HG02943 (cell line): Measurements from ENCODE around the gene ID3.

Experiments used
- ATAC-seq: cut with Tn5 transposase; IDR thresholded peaks from one replicate; pipeline ENCODE4 v1.9.1; 2021; ENCODE audit warnings: mild to moderate bottlenecking, low read depth, moderate library complexity; ENCODE audit not compliant: unreplicated experiment

ID3 gene

DNA sequence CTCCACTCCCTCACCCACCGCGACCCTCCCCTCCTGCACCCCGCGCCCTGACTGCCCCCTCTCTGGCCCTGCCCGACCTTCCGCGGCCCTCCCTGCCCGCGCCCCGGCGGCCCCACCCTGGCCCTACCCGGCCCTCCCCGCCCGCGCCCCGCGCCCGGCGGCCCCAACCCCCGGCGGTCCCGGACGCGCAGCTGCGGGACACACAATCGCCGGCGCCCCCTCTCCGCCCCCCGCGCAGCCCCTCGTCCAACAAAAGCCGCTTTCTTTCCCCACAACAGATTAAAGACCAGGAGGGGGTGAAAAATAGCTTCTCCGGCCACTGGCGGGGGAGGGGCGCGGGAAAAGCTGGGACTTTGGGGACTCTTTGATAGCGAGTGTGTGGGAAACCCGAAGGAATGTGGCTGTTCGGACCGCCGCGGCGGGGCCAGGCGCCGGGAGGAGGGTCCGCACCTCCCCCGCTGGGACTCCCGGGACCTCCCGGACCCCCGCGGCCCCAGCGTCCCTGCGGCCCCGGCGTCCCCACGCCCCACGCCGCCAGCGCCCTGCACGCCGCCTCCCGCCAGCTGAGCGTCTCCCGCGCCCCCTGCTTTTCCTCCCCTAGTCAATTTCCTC lies 8.8 kb upstream of the ID3 start:
- no peak for ATAC-seq

DNA sequence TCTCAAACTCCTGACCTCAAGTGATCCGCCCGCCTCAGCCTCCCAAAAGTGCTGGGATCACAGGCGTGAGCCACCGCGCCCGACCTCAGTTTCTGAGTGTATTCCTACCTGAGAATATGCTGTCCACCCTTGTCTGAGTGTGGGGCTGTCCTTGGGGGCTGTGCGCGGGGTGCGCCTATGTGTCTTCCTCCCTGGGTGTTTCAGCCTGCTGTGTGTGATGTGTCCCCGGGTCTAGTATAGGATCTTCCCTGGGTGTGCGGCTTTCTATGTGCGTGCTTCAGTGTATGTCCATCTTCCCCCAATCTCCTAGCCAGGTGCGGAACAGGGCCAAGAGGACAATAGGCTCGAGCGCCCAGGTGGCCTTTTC lies 8.3 kb upstream of the ID3 start:
- no peak for ATAC-seq

DNA sequence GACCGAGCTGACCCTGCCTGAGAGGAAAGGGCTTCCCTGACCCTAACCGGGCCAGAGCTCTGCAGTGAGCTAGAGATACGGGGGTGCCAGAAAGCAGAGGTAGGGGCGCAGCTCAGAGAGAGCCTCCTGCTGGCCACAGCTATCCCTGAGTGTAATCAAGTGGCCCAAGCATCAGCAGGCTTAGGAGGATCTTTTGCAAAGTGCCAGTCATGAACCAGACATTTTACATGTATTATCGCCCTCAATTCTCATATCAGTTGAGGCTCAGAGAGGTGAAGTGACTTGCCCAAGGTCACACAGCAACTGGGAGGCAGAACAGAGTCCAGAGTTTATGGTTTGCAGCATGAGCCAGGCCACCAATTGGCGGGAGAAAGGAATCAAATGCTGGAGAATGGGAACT lies 7.0 kb upstream of the ID3 start:
- no peak for ATAC-seq

DNA sequence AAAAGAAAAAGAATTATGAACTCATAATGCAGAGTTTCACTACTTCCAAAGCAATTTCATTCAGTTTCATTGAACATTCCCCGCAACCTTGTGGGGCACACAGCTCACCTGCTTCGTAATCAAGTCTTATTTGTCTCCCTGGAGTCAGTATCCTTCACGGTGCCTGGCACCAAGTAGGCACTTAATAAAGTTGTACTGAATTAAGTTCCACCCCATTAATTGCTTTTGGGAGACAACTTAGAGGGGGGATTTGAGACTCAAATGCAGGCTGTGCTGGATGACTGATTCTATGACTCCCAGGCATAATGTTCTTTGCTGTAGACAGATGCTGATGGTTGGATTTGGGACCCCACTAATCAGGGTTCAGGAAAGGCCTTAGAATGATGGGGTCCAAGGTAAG lies 6.5 kb upstream of the ID3 start:
- ATAC-seq = no peak

DNA sequence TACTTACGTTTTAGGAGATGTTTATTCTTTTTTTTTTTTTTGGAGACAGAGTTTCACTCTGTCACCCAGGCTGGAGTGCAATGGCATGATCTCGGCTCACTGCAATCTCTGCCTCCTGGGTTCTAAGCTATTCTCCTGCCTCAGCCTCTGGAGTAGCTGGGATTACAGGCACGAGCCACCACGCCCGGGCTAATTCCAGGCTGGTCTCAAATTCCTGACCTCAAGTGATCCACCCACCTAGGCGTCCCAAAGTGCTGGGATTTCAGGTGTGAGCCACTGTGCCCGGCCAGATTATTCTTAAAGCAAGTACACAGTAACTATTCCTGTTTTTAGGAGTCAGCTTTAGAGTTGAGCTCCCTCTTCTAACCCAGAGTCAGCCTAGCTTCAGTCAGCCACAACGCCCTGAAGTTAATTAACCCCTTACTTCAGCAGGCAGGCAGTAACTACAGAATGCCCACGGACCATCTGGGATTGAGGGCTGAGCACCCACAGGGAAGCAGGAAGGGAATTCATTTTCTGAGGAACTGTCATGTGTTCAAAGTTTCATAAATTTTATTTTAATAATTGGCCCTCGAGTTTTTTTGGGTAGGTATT lies 5.3 kb upstream of the ID3 start:
- no peak for ATAC-seq

DNA sequence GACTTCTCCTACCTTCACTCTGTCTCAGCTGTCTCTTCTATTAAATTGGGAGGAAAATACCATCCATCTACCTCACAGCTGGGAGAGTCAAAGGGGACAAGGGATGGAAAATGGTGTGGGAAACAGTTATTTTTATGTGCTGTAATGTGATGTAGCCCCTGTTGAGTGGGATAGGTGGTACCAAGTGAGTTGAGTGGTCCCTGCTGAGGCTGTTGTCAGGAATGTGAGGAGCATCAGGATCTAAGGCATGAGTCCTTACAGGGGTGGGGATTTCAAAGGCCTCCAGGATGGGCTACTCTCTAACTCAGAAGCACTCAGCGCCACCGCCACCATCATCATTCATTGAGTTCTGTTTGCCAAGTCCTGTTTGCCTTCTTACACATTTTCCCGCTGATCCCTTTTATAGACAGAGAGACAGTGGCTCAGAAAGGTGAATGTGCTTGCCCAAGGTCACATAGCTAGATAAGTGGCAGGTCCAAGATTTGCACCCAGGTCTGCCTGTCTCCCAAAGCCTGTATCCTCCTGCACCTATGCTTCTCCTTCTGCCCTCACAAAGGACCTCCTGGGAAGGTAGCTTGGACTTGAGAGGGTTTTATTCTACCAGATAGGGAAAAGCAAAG lies 4.6 kb upstream of the ID3 start:
- no peak for ATAC-seq

DNA sequence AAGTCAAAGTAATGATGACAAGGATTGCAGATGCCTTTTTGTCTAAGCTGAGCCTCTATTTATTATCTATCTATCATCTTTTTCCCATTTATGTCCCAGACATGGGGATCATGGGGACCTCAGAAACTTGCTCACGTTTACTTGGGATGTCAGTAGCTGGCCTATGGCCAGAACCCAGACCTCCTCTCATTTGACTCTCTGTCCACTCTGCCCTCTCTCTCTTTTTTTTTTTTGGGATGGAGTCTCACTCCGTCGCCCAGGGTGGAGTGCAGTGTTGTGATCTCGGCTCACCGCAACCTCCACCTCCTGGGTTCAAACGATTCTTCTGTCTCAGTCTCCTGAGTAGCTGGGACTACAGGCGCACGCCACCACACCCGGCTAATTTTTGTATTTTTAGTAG lies 3.7 kb upstream of the ID3 start:
- no peak for ATAC-seq

DNA sequence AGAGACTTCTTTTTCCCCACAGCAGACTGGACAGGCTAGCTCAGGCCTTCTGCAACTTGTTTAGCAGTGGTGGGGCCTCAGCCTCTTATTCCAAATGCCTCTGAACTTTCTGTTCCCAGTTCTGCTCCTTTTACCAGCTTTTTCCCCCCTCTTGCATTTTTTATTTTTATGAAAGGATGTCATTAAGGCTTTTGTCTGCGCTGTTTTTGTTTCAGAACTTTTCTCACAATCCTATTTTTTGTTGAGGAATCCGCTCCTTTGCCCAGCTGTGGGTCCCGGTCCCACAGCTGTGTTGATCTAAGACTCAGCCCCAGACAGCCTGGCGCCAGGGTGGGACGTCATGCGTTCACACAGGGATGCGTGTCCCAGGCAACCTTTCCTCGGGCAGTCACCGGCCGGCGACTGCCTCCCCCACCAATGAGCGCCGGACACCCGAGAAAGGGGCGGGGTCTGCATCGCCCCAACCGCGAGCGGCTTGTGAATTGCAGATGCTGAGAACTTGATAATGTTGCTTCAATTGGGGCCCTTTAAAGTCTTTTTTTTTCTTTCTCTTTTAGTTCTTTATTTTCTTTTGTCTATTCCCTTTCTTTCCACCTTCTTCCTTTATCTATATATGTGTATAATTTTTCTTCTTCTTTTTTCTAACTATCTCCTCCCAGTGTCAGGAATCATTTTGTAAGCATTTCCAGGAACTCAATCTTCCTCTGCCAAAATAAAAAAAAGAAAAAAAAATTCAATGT lies 3.0 kb upstream of the ID3 start:
- no peak for ATAC-seq

DNA sequence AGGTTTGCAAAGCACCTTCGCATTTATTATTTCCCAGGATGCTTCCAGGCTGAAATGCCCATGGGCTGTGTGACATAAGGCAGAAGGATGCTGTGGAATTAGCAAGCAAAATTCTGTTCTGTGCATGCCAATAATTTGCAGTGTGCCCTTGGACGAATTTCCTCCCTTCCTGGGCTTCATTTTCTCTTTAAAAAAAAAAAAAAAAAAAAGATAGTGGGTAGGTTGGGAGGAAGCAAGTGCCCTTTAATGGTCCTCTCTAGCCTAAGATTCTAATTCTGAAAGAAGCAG lies 2.5 kb upstream of the ID3 start:
- no peak for ATAC-seq

DNA sequence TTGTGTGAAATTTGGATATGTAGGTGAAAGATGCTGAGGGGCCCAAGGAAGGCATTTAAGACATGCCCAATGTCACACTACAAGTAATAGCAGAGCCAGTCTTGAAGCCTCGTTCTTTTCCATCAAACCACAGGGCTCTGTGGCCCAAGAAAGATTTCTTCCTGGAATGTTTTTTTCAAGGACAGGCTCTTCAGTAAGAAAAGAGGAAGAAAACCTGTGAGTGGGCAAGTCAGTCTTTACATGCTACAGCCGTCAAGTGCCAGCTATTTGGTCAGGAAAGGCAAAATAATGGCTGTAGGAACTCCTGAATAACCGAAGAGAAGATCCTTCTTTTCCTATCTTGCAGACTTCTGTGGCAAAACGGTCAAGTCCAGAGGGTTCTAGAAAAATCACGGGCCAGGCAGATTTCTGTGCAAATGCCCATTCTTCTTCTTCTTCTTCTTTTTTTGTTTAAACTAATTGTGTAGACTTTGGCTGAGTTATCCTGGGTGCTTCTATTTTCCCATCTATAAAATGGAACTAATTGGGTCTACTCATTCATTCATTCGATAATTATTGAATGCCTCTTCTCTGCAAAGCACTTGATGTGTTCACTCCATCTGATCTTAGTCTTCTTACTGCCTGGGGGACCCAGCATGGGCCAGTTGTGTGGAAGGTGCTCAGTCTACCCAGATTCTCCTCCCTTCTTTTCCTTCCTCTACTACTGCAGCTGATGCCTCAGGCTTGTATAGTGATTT lies 1.9 kb upstream of the ID3 start:
- ATAC-seq = no peak

DNA sequence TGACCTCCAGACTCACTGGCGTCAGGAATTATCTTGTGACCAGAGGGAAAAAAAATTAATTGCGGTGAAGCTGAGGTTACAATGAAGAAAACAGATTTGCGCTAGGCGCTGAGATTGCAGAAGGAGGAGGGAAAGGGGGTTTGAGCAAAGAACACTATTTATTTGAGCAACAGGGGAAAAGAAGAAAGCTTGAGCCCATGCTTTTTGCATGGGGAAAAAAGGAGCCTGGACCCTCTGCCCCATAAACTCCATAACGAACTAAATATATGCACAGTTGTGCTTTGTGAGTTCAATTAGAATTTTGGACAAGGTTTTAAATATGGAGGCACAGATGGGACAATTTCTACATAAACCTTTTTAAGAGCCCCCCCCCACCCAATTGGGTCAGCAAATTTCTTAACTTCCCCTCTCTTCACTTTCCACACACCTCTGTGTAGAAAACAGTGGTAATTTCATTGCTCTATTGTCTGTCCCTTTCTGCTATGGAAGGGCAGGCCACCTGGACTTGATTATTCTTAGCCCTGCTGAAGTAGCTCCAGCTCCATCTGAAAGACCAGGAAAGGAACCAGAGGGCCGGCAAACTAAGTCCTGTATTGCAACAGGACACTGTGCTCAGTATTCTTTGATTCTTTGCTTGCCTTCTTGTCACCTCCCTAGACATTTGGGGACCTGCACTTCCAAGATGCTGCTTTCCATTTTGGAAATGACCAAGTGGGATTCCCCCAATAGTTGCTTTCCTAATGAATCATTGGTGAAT lies 862 bp upstream of the ID3 start:
- ATAC-seq = no peak

DNA sequence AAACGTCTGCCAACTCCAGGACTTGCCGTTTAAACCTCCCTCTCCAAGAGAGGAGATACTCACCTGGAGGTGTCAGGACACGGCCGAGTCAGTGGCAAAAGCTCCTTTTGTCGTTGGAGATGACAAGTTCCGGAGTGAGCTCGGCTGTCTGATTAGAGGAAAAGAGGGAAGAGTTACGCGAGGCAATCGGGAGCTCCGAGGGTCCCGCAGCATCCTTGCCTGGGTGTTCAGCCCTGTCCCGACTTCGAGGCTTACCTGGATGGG lies 497 bp downstream of the ID3 start:
- ATAC-seq = no peak

DNA sequence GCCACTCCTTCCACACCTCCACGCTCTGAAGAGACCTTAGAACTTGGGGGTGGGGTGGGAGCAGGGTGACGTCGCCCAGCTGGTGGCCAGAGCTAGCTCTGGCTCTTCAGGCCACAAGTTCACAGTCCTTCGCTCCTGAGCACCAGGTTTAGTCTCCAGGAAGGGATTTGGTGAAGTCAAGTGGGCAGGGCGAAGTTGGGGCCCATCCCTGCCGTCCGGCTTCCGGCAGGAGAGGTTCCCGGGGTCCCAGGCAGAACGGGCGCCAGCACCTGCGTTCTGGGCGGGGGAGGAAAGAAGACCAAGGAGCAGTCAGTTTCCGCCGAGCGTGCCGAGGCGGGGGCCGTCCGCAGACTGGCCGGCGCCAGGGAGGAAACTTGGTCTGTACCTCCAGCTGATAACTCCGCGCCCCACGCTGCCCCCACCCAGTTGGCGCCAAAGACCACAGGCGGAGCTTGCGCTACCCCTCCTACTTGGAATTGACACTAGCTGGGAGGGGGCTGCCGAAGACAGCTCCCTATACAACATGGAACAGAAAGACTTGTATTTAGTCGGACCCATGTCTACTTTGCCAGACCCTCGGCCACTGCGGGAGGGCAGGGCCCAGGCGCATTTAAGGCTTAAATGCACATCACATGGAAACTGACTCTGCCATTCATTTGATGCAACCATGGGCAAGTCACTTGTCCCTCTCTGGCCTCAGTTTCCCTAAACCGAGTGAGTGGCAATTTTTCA lies 995 bp downstream of the ID3 start:
- no peak for ATAC-seq

DNA sequence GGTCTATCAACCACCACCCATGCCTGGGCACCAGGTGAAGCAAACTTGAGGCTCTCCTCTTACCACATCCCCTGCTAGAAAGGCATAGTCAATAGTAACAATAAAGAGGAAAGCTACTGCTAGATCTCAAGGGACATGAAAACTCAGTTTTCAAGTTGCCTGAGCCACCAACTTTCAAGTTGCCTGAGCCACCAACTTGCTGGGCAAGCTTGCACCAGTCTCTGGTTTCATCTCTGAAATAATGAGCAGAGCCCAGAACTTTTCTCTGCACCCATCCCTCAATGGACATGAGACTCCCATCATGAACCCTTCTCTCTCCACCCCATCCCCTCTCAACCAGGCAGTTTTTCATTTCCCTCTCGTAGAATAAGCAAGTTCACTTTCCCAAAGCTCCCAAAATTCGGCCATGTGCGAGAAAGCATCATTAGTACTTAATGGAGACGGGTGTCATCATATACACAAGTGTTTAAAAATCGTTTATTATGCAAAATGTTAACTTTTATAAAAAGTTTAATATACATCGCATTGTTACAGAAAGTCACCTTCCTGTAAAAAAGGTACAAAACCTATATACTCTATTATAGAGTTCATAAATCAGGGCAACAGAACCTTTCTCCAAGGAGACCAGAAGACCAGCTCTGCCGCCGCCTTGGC lies 1.7 kb downstream of the ID3 start:
- ATAC-seq = no peak

DNA sequence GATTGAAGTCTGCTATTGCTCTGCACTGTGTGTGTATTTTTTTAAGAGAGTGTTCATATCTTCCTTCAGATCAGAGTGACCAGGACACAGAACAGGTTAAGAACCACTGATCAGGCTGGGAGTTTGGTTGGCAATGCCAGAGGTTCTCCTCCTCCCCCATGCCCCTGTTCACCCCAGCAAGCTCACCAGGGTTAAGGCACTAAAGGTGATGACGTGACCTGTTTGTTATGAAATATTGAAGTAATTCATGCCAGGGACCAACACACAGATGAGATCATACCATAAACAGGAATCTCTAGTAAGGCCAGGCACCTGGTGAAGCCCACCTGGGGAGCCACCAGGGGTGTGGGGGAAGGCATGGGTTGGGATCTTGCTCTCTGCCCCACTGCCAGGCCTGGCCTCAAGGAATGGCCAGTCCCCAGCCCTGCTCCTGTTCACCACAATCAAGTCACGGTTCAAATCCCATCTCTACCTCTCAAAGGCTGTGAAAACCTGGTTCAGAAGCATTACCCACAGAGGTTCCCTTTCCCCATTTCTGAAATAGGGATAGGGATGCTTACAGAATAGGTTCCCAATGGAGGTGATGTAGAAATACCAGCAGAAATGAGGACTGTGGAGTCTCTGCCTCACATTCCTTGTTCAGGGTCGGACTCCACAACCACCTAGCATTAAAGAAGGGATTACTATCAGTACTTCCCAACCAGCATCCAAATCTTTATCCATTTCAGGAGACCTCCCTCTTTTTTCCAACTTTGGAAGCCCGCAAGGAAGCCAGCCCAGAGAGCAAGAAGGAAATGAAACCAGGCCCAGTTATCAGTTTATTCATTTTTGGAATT lies 2.4 kb downstream of the ID3 start:
- ATAC-seq = no peak

DNA sequence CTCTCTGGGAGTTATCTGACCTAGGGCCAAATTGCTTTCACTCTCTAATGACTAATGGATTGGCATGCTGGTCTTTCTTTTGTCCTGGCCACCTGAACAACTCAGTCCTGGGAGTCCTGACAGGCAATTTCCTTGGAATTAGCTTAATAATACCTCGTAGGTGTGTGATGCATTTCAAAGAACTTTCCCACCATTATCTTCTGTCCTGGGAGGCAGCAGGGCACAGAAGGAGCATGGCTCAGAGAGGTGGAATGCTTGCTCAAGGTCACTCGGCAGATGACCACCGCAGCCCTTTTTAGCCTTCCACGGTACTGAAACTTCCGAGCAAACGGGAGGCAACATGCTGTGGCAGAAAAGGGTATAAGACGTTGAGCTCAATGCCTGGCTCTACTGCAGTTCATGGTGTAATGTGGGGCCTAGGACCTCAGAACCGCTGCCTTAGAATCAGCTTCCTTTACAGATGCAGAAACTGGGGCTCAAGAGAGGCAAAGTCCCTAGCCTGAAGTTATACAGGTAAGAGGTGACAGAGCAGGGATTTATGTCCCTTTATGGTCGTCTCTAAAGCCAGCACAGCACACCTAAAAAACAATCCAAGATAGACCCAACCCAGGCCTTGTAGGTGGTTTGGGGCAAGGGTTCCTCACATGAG lies 3.2 kb downstream of the ID3 start:
- ATAC-seq = no peak

DNA sequence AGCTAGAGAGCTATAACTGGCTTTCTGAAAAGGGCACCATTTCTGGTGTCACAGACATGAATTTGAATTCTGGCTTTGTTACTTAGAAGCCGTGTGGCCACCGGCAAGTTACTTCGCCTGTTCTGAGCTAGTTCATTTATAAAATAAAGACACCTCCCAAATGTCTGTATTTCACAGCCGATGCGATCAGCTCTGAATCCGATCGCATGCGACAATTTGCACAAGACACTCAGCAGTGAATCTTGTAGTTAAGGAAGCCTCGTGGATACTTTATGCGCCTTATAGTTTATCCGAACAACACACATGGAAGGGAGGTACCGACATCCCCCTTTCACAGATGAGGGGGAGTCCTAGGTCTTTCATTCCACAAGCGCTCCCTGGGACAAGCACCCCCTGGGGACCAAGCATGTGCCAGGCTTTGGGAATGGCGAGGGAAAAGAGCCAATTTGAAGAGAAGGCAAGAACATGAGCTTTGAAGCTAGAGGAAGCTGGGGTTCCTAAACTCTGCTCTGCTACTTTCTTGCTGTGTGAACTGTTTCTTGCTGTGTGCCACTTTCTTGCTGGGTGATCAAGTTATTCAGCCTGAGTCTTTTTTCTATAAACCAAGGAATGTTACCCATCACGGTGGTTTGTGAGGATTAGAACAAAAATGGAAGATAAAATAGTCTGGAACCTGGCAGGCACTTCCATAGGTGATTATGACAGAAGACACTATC lies 3.9 kb downstream of the ID3 start:
- no peak for ATAC-seq
